Measurements from ENCODE around the gene HYAL4.

DNA sequence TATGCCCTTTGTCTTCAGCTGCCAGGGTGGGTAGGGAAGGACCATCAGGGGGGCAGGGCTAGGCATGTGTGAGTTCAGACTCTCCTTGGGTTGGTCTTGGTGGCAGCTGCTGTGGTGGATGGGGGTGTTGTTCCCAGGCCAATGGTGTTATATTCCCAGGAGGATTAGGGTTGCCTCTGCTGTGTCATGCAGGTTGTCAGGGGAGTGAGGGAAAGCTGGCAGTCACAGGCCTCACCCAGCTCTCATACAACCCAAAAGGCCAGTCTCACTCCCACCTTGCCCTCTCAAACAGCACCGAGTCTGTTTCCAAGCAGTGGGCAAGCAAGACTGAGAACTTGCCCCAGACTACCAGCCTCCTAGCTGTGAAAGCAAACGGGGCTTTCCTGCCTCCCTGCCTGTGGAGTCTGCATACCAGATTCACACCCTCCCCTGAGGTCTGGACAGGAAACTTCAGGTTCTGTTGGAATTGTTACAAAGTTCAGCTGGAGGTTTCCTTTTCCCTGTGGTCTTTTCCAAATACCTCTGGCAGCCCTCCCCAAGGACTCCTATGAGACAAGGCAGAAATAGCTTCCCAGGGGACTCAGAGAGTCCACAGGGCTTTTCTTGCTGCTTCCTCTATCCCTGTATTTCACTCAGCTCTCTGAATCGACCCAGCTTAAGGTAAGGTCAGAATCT, 1.4 kb downstream of the HYAL4 start:
- TF ChIP-seq POLR2AphosphoS5 (IDR thresholded peaks at IDR 0.05; ENCODE audit: borderline replicate concordance, low read depth, low read length) (no peak), EZH2 (IDR thresholded peaks at IDR 0.05) (no peak)

All from SK-N-MC (cell line).